Activated T-helper 9 cell treated with anti-CD3 and anti-CD28 coated beads, Interleukin-2, amount 50 U/mL, for 16 hours (primary cell): ENCODE measurements around the gene FAM3C.

Source experiments
- DNase-seq: peaks from one replicate; pipeline ENCODE4 v3.0.0-alpha.2; 2020; ENCODE audit warnings: low read depth

FAM3C gene

DNA sequence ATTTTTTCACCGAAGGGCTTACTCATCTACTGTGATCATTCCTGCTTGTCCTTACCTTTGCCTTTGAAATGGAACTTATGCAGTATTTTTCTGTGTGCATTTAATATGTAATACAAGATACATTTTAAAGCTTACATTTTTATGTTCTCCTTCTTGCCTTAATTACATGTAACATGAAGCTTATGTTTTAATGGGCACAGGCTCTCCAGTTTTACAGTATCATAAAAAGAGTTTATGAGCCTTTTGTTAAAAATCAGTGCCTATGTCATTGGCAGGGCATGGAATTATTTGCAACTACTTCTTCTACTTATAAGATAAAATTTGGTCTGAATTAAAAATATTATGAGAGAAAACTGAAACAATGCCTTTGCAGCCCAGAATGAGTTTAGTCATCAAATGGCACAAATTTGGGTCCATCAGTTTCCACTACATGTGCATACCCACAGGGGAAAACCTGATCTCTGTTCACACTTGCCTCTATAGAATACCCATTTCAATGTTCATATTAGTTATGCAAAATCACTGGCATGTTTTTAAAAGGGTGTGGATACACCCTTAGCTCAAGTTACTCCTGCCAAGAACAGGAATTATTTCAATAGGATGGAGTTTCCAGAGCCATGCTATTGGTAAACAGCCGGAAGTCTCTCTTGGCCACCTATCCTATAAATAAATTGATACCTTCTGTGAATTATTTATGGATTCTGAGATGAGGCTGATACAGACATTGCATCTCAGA lies 95.3 kb downstream of the FAM3C start:
- no peak for DNase-seq
